SK-N-SH (cell line): Measurements from ENCODE around the gene STAC3. TPM values are rescaled to one million over a fixed set of nuclear protein-coding genes. Genes with fewer than 3 reads are reported as not detected.

ENCODE experiments used
- CTCF ChIA-PET: fragments of 300-600, 350-600 bp; formaldehyde crosslinking; extraction: SDS; loops from one replicate; lab custom pipeline; 2021; lab: Yijun Ruan, JAX
- POLR2A ChIA-PET: fragments of 350-600 bp; sonication (Branson Sonifier 250); formaldehyde crosslinking; extraction: SDS; loops from one replicate; lab custom pipeline; 2020; ENCODE audit warnings: antibody characterized with exemption, inconsistent platforms; lab: Yijun Ruan, JAX
- DNase-seq: peaks from one replicate; pipeline ENCODE4 v3.0.0; 2012
- H2AFZ ChIP-seq: fragments of 200-600 bp; sonication (generic); 2 replicates; pipeline ENCODE4 v1.8.1; 2016; ENCODE audit warnings: antibody characterized with exemption, mild to moderate bottlenecking, low read depth
- H3F3A ChIP-seq: fragments of 200-600 bp; sonication (generic); replicated peaks from 2 replicates; pipeline ENCODE3; 2016; ENCODE audit warnings: antibody characterized with exemption, mild to moderate bottlenecking; ENCODE audit not compliant: insufficient read depth
- H3K27ac ChIP-seq, 2 experiments: fragments of 200-500 bp in 1 of 2; fragments of 200-600 bp in 1 of 2; sonication (Bioruptor generic) in 1 of 2; sonication (generic), shearing (Covaris generic) in 1 of 2; 2 replicates each; pipeline versions ENCODE4 v1.5.1 to v1.6.1; 2014 to 2016; ENCODE audit warnings: low read depth in 2 of 2, inconsistent platforms in 1 of 2, low read length in 1 of 2, mild to moderate bottlenecking in 1 of 2, mixed read lengths in 1 of 2
- H3K27me3 ChIP-seq: fragments of 200-600 bp; sonication (generic), shearing (Covaris generic); 2 replicates; pipeline ENCODE4 v1.6.1; 2016; ENCODE audit warnings: mixed run types; ENCODE audit not compliant: insufficient read depth
- H3K36me3 ChIP-seq, 2 experiments: fragments of 200-500 bp in 1 of 2; fragments of 200-600 bp in 1 of 2; sonication (Bioruptor generic) in 1 of 2; sonication (generic) in 1 of 2; replicated peaks in 1 of 2; 2 replicates each; pipeline versions ENCODE3 to v1.5.1; 2014 to 2016; ENCODE audit warnings: low read length in 1 of 2, mild to moderate bottlenecking in 1 of 2; ENCODE audit not compliant: insufficient read depth in 2 of 2, control insufficient read depth in 1 of 2
- H3K4me1 ChIP-seq, 2 experiments: fragments of 200-500 bp in 1 of 2; fragments of 200-600 bp in 1 of 2; sonication (Bioruptor generic) in 1 of 2; sonication (generic), shearing (Covaris generic) in 1 of 2; 2 replicates each; pipeline versions ENCODE4 v1.5.1 to v1.6.1; 2014 to 2016; ENCODE audit warnings: low read depth in 1 of 2, low read length in 1 of 2, mixed run types in 1 of 2; ENCODE audit not compliant: insufficient read depth in 2 of 2, control insufficient read depth in 1 of 2
- H3K4me2 ChIP-seq: fragments of 200-600 bp; sonication (generic), shearing (Covaris generic); 2 replicates; pipeline ENCODE4 v1.6.1; 2017; ENCODE audit warnings: mixed run types
- H3K4me3 ChIP-seq, 2 experiments: fragments of 200-500 bp in 1 of 2; fragments of 200-600 bp in 1 of 2; sonication (Bioruptor generic) in 1 of 2; sonication (generic), shearing (Covaris generic) in 1 of 2; 2 replicates each; pipeline versions ENCODE4 v1.5.1 to v1.8.1; 2014 to 2016; ENCODE audit warnings: low read depth in 2 of 2, inconsistent platforms in 1 of 2, low read length in 1 of 2, mild to moderate bottlenecking in 1 of 2, mixed read lengths in 1 of 2, moderate library complexity in 1 of 2
- H3K79me2 ChIP-seq: fragments of 200-600 bp; sonication (generic); 2 replicates; pipeline ENCODE4 v1.8.1; 2017; ENCODE audit warnings: mild to moderate bottlenecking; ENCODE audit not compliant: insufficient read depth
- H3K9ac ChIP-seq: fragments of 200-600 bp; sonication (generic); 2 replicates; pipeline ENCODE4 v1.6.1; 2017; ENCODE audit warnings: mixed run types
- H3K9me2 ChIP-seq: fragments of 200-600 bp; sonication (generic); 2 replicates; pipeline ENCODE4 v1.6.1; 2017; ENCODE audit warnings: mixed run types
- H3K9me3 ChIP-seq: fragments of 200-600 bp; sonication (generic); 2 replicates; pipeline ENCODE4 v1.6.1; 2017; ENCODE audit warnings: mixed run types, mild to moderate bottlenecking, moderate library complexity
- H4K20me1 ChIP-seq: fragments of 200-600 bp; sonication (generic); 2 replicates; pipeline ENCODE4 v1.6.1; 2017; ENCODE audit warnings: mild to moderate bottlenecking, mixed run types; ENCODE audit not compliant: insufficient read depth
- CHD2 ChIP-seq: fragments of 150-350 bp; IDR thresholded peaks from 2 replicates; pipeline ENCODE4 v1.6.1; 2018; ENCODE audit warnings: low read length; ENCODE audit not compliant: partially characterized antibody
- EP300 ChIP-seq, 2 experiments: IDR thresholded peaks; 2 replicates each; pipeline versions ENCODE4 v1.4.0 to v1.6.1; 2012; ENCODE audit warnings: borderline replicate concordance in 1 of 2, low read depth in 1 of 2, low read length in 1 of 2
- GATA2 ChIP-seq: sonication (generic); formaldehyde crosslinking; IDR thresholded peaks from 2 replicates; pipeline ENCODE4 v1.5.0; 2020; ENCODE audit warnings: mild to moderate bottlenecking, missing genetic modification reagents
- MXI1 ChIP-seq: IDR thresholded peaks from 2 replicates; pipeline ENCODE4 v1.6.1; 2012; ENCODE audit warnings: mild to moderate bottlenecking, low read depth, low read length, improper control_type of control experiment
- PBX3 ChIP-seq: IDR thresholded peaks from 2 replicates; pipeline ENCODE4; 2012
- RFX5 ChIP-seq: IDR thresholded peaks from 2 replicates; pipeline ENCODE4 v1.6.1; 2012; ENCODE audit warnings: mild to moderate bottlenecking, improper control_type of control experiment, low read length
- WGBS: methylation state at CpG from one replicate; pipeline ENCODE4 v1.1.6; 2017; ENCODE audit warnings: low lambda C conversion rate; 5-methylcytosine and 5-hydroxymethylcytosine counted together
- polyA plus RNA-seq, 3 experiments: library from polyadenylated mRNA; depleted of rRNA; stranded (reverse); fragments of >200 nt; gene quantifications; 2 replicates each; pipeline ENCODE4 v1.2.3, GENCODE V29; 2012
- TF ChIP-seq, protein P1 (sequence below): IDR thresholded peaks from 2 replicates; pipeline ENCODE4 v1.6.1; 2012; ENCODE audit warnings: mild to moderate bottlenecking, low read depth, low read length, moderate library complexity
- TF ChIP-seq, protein P2 (sequence below): IDR thresholded peaks from 2 replicates; pipeline ENCODE4 v1.4.0; 2012; ENCODE audit warnings: low read depth, borderline replicate concordance

The STAC3 gene
- polyA plus RNA-seq, 1 of the 3 experiments (the other 2 are of a cell fraction), result 0.76 TPM

GRCh38 chr12:57216014-57216911 lies 34.7 kb downstream of the STAC3 start, which contains the start of gene NXPH4:
NXPH4 (plus strand) TSS chr12:57216794; CDS start chr12:57216970, 176 bp downstream.
- WGBS, result 11% methylated on average over 6 of the region's 102 CpGs
- ChIA-PET CTCF (interaction anchor here (5.9 to 15.9 kb wide), 2 partner anchors 22 to 243 kb away, joined by 37 to 937 read pairs; partner anchors contain the start of genes GLI1, SHMT2 and STAC3), POLR2A (interaction anchor here (1.2 kb wide), 1 partner anchor 23 kb away, joined by 3 read pairs; no protein-coding TSS in a partner anchor)
- Histone ChIP-seq H3K4me1 (peaks cover 0 to 29% of the 10 kb centered on the region in 2 experiments; a peak in 1 of 4 replicates), H3F3A (peaks cover 13% of the 10 kb centered on the region), H3K9ac (no peak within 1 kb of the TSS), H3K27me3 (peaks cover 42% of the 10 kb centered on the region), H3K36me3 (peaks cover 0 to 12% of the 10 kb centered on the region in 2 experiments), H2AFZ (peak within 1 kb of the TSS; percentile 83; the same call in 1 of the 2 replicates), H3K9me3 (no peaks in the 10 kb centered on the region), H3K4me2 (peak within 1 kb of the TSS; percentile 97), H3K79me2 (no peaks in the 10 kb centered on the region), H3K4me3 (peak within 1 kb of the TSS; percentile 48 to 59), H3K9me2 (no peaks in the 10 kb centered on the region), H4K20me1 (0 out of 2 replicates have a peak, but pooled peaks cover 6% of the 10 kb centered on the region), H3K27ac (no peak within 1 kb of the TSS)
- peak; percentile 79 for DNase-seq
- TF ChIP-seq GATA2, result no peak
- no peak for TF ChIP-seq EP300 (IDR thresholded peaks at IDR 0.05; ENCODE audit: borderline replicate concordance in 1 of 2, low read depth in 1 of 2, low read length in 1 of 2)
- TF ChIP-seq CHD2, result no peak
- TF ChIP-seq, protein P1, sequence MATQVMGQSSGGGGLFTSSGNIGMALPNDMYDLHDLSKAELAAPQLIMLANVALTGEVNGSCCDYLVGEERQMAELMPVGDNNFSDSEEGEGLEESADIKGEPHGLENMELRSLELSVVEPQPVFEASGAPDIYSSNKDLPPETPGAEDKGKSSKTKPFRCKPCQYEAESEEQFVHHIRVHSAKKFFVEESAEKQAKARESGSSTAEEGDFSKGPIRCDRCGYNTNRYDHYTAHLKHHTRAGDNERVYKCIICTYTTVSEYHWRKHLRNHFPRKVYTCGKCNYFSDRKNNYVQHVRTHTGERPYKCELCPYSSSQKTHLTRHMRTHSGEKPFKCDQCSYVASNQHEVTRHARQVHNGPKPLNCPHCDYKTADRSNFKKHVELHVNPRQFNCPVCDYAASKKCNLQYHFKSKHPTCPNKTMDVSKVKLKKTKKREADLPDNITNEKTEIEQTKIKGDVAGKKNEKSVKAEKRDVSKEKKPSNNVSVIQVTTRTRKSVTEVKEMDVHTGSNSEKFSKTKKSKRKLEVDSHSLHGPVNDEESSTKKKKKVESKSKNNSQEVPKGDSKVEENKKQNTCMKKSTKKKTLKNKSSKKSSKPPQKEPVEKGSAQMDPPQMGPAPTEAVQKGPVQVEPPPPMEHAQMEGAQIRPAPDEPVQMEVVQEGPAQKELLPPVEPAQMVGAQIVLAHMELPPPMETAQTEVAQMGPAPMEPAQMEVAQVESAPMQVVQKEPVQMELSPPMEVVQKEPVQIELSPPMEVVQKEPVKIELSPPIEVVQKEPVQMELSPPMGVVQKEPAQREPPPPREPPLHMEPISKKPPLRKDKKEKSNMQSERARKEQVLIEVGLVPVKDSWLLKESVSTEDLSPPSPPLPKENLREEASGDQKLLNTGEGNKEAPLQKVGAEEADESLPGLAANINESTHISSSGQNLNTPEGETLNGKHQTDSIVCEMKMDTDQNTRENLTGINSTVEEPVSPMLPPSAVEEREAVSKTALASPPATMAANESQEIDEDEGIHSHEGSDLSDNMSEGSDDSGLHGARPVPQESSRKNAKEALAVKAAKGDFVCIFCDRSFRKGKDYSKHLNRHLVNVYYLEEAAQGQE, result no peak
- no peak for TF ChIP-seq MXI1
- no peak for TF ChIP-seq PBX3

GRCh38 chr12:57215668-57216013 lies 35.3 kb downstream of the STAC3 start:
- DNase-seq, result no peak
- Histone ChIP-seq H3K27ac (no peak overlapping the region), H4K20me1 (0 out of 2 replicates have a peak, but pooled peaks cover 6% of the 10 kb centered on the region), H3K4me2 (peak overlapping the region; percentile 97; the same call in 1 of the 2 replicates), H2AFZ (no peak overlapping the region), H3K4me3 (no peak overlapping the region), H3K9me3 (no peaks in the 10 kb centered on the region), H3K4me1 (peaks cover 0 to 29% of the 10 kb centered on the region in 2 experiments; a peak in 1 of 4 replicates), H3K36me3 (peaks cover 0 to 17% of the 10 kb centered on the region in 2 experiments), H3F3A (peaks cover 13% of the 10 kb centered on the region), H3K27me3 (peaks cover 36% of the 10 kb centered on the region), H3K79me2 (no peaks in the 10 kb centered on the region), H3K9ac (no peak overlapping the region), H3K9me2 (no peaks in the 10 kb centered on the region)
- TF ChIP-seq, protein P2, sequence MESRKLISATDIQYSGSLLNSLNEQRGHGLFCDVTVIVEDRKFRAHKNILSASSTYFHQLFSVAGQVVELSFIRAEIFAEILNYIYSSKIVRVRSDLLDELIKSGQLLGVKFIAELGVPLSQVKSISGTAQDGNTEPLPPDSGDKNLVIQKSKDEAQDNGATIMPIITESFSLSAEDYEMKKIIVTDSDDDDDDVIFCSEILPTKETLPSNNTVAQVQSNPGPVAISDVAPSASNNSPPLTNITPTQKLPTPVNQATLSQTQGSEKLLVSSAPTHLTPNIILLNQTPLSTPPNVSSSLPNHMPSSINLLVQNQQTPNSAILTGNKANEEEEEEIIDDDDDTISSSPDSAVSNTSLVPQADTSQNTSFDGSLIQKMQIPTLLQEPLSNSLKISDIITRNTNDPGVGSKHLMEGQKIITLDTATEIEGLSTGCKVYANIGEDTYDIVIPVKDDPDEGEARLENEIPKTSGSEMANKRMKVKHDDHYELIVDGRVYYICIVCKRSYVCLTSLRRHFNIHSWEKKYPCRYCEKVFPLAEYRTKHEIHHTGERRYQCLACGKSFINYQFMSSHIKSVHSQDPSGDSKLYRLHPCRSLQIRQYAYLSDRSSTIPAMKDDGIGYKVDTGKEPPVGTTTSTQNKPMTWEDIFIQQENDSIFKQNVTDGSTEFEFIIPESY, result no peak
- TF ChIP-seq RFX5, result peak; percentile 96
- 37% methylated on average over 7 of the region's 7 CpGs for WGBS
- POLR2A ChIA-PET, result interaction anchor here (1.2 kb wide), 1 partner anchor 24 kb away, joined by 3 read pairs; no protein-coding TSS in a partner anchor
- CTCF ChIA-PET, result interaction anchor here (3.4 to 15.9 kb wide), 3 partner anchors 22 to 244 kb away, joined by 25 to 937 read pairs (median 37); partner anchors contain the start of genes GLI1, SHMT2 and STAC3
